VCaP (cell line): ENCODE data around the gene PTPRN.
A peak's percentile ranks its signal among the peaks of the same experiment; 100 is the strongest.
"Not testable (repeated sequence)": the region's sequence is repeated elsewhere in the genome, so short reads cannot be mapped to it uniquely, and the experiment has no call there.

Experiments used
- H3K27ac ChIP-seq: fragments of 450-650 bp; 2 replicates; pipeline ENCODE4 v1.5.1; 2017
- CTCF ChIP-seq: fragments of 450-650 bp; conservative IDR thresholded peaks from 2 replicates; pipeline ENCODE4 v1.5.1; 2017; ENCODE audit warnings: mild to moderate bottlenecking, moderate library complexity

The PTPRN gene

GRCh38 chr2:219325657-219326315, 16.6 kb upstream of the PTPRN start:
- no peak for TF ChIP-seq CTCF
- H3K27ac ChIP-seq, result no peak overlapping the region

GRCh38 chr2:219325136-219325535, 15.9 kb upstream of the PTPRN start:
- TF ChIP-seq CTCF, result no peak

GRCh38 chr2:219323434-219323833, 14.2 kb upstream of the PTPRN start:
- no peak for TF ChIP-seq CTCF
- no peak overlapping the region for H3K27ac ChIP-seq

More at GRCh38 chr2:219325136-219325535, 15.9 kb upstream of the PTPRN start:
- H3K27ac ChIP-seq, result no peak overlapping the region

GRCh38 chr2:219314804-219315468, 5.7 kb upstream of the PTPRN start:
- no peak overlapping the region for H3K27ac ChIP-seq
- no peak for TF ChIP-seq CTCF

GRCh38 chr2:219312683-219313263, 3.6 kb upstream of the PTPRN start:
- not testable (repeated sequence) for H3K27ac ChIP-seq

GRCh38 chr2:219308142-219309101, 779 bp downstream of the PTPRN start:
- H3K27ac ChIP-seq, result peak overlapping the region; percentile 67
- TF ChIP-seq CTCF, result peak; percentile 21; the same call in 1 of the 2 replicates

- TF ChIP-seq CTCF, result no peak
- no peak overlapping the region for H3K27ac ChIP-seq
Observed at GRCh38 chr2:219306047-219306446, 3.2 kb downstream of the PTPRN start.
